ENCODE measurements around the gene LIPA. TPM values are rescaled to one million over a fixed set of nuclear protein-coding genes. Genes with fewer than 3 reads are reported as not detected.

The LIPA gene
- polyA plus RNA-seq (2013, experiment 1 of 2): 180 TPM
- polyA plus RNA-seq (2013, experiment 2 of 2): 188 TPM

GRCh38 chr10:89251409-89252224 is at the start of gene LIPA:
TSS of gene LIPA (minus strand) at chr10:89251775. CDS start at chr10:89247648, 4,127 bp downstream.
- no peak within 1 kb of the TSS for H2BK120ac ChIP-seq (ENCODE audit: low read depth, low read length)
- peak within 1 kb of the TSS; percentile 81 for H3K9ac ChIP-seq (ENCODE audit: low read length)
- H2BK15ac ChIP-seq (ENCODE audit: low read depth, poor library complexity, severe bottlenecking): peak within 1 kb of the TSS; percentile 12
- no peak within 1 kb of the TSS for H3K23ac ChIP-seq (ENCODE audit: low read length in 2 of 2)
- peak within 1 kb of the TSS in 1 of 2 experiments; percentile 45 for H2BK12ac ChIP-seq (ENCODE audit: low read length in 2 of 2)
- H4K8ac ChIP-seq (ENCODE audit: low read length): peak within 1 kb of the TSS; percentile 78
- no peak within 1 kb of the TSS for H3K27ac ChIP-seq (ENCODE audit: low read length, poor library complexity, severe bottlenecking)
- peak within 1 kb of the TSS; percentile 89 for H3K4me2 ChIP-seq (ENCODE audit: low read length, poor library complexity, severe bottlenecking)
- H3K4ac ChIP-seq (ENCODE audit: low read depth in 1 of 2, low read length in 2 of 2): peak within 1 kb of the TSS in 1 of 2 experiments; percentile 2
- peak within 1 kb of the TSS; percentile 82 to 85 for H3K4me3 ChIP-seq (ENCODE audit: insufficient read depth in 1 of 2, low read depth in 1 of 2, low read length in 2 of 2)
- peak within 1 kb of the TSS in 1 of 2 experiments; percentile 91 for H3K14ac ChIP-seq (ENCODE audit: low read length in 2 of 2)
- H3K27me3 ChIP-seq (ENCODE audit: control insufficient read depth in 1 of 2, insufficient read depth in 1 of 2, low read length in 2 of 2): peaks cover 0 to 5% of the 10 kb centered on the region in 2 experiments
- no peaks in the 10 kb centered on the region for H3K9me3 ChIP-seq (ENCODE audit: control insufficient read depth, low read length)
- no peaks in the 10 kb centered on the region for H3K36me3 ChIP-seq (ENCODE audit: control insufficient read depth in 1 of 2, insufficient read depth in 2 of 2, low read depth in 1 of 2, low read length in 2 of 2)
- WGBS: under 1% methylated on average over 51 of the region's 53 CpGs
- no peak within 1 kb of the TSS for H2AK5ac ChIP-seq (ENCODE audit: low read length, severe bottlenecking)
- DNase-seq: peak; percentile 95
- H2BK5ac ChIP-seq (ENCODE audit: low read depth, low read length, poor library complexity, severe bottlenecking): no peak within 1 kb of the TSS
- peaks cover 3% of the 10 kb centered on the region for H3K79me1 ChIP-seq (replicated peaks; ENCODE audit: low read length, poor library complexity, severe bottlenecking)
- H3K4me1 ChIP-seq (ENCODE audit: control insufficient read depth, insufficient read depth, low read depth, low read length): peaks cover 2% of the 10 kb centered on the region
- H2AFZ ChIP-seq (ENCODE audit: low read depth, low read length): peak within 1 kb of the TSS; percentile 97
- H3K18ac ChIP-seq (ENCODE audit: low read depth in 1 of 2, low read length in 2 of 2): peak within 1 kb of the TSS in 1 of 2 experiments; percentile 89
- H4K91ac ChIP-seq (ENCODE audit: low read length): no peak within 1 kb of the TSS

GRCh38 chr10:89301232-89301631 is 49.7 kb upstream of the LIPA start:
- Histone ChIP-seq H3K4ac (ENCODE audit: low read depth in 1 of 2, low read length in 2 of 2) (no peak overlapping the region), H4K91ac (ENCODE audit: low read length) (peak overlapping the region; percentile 23), H3K9ac (ENCODE audit: low read length) (peak overlapping the region; percentile 97), H2BK12ac (ENCODE audit: low read length in 2 of 2) (peak overlapping the region; percentile 20 to 29), H3K27ac (ENCODE audit: low read length, poor library complexity, severe bottlenecking) (peak overlapping the region; percentile 83), H3K18ac (ENCODE audit: low read depth in 1 of 2, low read length in 2 of 2) (peak overlapping the region; percentile 14 to 91), H3K79me1 (replicated peaks; ENCODE audit: low read length, poor library complexity, severe bottlenecking) (peaks cover 10% of the 10 kb centered on the region), H3K36me3 (ENCODE audit: control insufficient read depth in 1 of 2, insufficient read depth in 2 of 2, low read depth in 1 of 2, low read length in 2 of 2) (peaks cover 3 to 6% of the 10 kb centered on the region in 2 experiments), H3K14ac (ENCODE audit: low read length in 2 of 2) (no peak overlapping the region), H2BK5ac (ENCODE audit: low read depth, low read length, poor library complexity, severe bottlenecking) (no peak overlapping the region), H4K8ac (ENCODE audit: low read length) (peak overlapping the region; percentile 35), H3K4me3 (ENCODE audit: insufficient read depth in 1 of 2, low read depth in 1 of 2, low read length in 2 of 2) (peak overlapping the region in 1 of 2 experiments; percentile 83), H2BK15ac (ENCODE audit: low read depth, poor library complexity, severe bottlenecking) (no peak overlapping the region), H3K27me3 (ENCODE audit: control insufficient read depth in 1 of 2, insufficient read depth in 1 of 2, low read length in 2 of 2) (no peaks in the 10 kb centered on the region), H2AK5ac (ENCODE audit: low read length, severe bottlenecking) (no peak overlapping the region), H3K4me2 (ENCODE audit: low read length, poor library complexity, severe bottlenecking) (peak overlapping the region; percentile 42), H2AFZ (ENCODE audit: low read depth, low read length) (no peak overlapping the region), H3K4me1 (ENCODE audit: control insufficient read depth, insufficient read depth, low read depth, low read length) (peaks cover 4% of the 10 kb centered on the region), H3K9me3 (ENCODE audit: control insufficient read depth, low read length) (no peaks in the 10 kb centered on the region), H2BK120ac (ENCODE audit: low read depth, low read length) (no peak overlapping the region), H3K23ac (ENCODE audit: low read length in 2 of 2) (no peak overlapping the region)
- DNase-seq: peak; percentile 47
- 19% methylated on average over 1 of the region's 2 CpGs for WGBS

DNA sequence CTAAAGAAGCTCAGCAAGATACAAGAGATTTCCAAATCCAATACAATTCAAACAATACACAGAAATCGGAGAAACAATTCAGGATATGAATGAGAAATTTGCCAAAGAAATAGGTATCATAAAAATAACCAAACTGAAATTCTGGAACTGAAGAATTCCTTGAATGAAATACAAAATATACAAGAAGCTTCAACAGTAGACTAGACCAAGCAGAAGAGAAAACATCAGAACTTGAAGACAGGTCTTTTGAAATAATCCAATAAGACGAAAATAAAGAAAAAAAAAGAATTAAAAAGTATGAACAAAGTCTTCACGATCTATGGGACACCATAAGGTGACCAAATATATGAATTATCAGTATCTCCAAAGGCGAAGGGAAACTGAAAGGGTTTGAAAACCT is 47.5 kb upstream of the LIPA start:
- H4K8ac ChIP-seq (ENCODE audit: low read length): no peak overlapping the region
- no peak overlapping the region for H4K91ac ChIP-seq (ENCODE audit: low read length)
- H3K79me1 ChIP-seq (replicated peaks; ENCODE audit: low read length, poor library complexity, severe bottlenecking): peaks cover 4% of the 10 kb centered on the region
- DNase-seq: no peak
- peaks cover 6% of the 10 kb centered on the region for H3K4me1 ChIP-seq (ENCODE audit: control insufficient read depth, insufficient read depth, low read depth, low read length)
- no peak overlapping the region for H2AK5ac ChIP-seq (ENCODE audit: low read length, severe bottlenecking)
- H3K4ac ChIP-seq (ENCODE audit: low read depth in 1 of 2, low read length in 2 of 2): no peak overlapping the region
- no peak overlapping the region for H2BK15ac ChIP-seq (ENCODE audit: low read depth, poor library complexity, severe bottlenecking)
- no peaks in the 10 kb centered on the region for H3K9me3 ChIP-seq (ENCODE audit: control insufficient read depth, low read length)
- H3K23ac ChIP-seq (ENCODE audit: low read length in 2 of 2): no peak overlapping the region
- no peak overlapping the region for H2BK12ac ChIP-seq (ENCODE audit: low read length in 2 of 2)
- no peak overlapping the region for H3K9ac ChIP-seq (ENCODE audit: low read length)
- no peaks in the 10 kb centered on the region for H3K36me3 ChIP-seq (ENCODE audit: control insufficient read depth in 1 of 2, insufficient read depth in 2 of 2, low read depth in 1 of 2, low read length in 2 of 2)
- 80% methylated on average over 1 of the region's 4 CpGs for WGBS
- H3K27me3 ChIP-seq (ENCODE audit: control insufficient read depth in 1 of 2, insufficient read depth in 1 of 2, low read length in 2 of 2): no peaks in the 10 kb centered on the region
- H3K4me2 ChIP-seq (ENCODE audit: low read length, poor library complexity, severe bottlenecking): no peak overlapping the region
- H2BK120ac ChIP-seq (ENCODE audit: low read depth, low read length): no peak overlapping the region
- no peak overlapping the region for H3K4me3 ChIP-seq (ENCODE audit: insufficient read depth in 1 of 2, low read depth in 1 of 2, low read length in 2 of 2)
- H2BK5ac ChIP-seq (ENCODE audit: low read depth, low read length, poor library complexity, severe bottlenecking): no peak overlapping the region
- no peak overlapping the region for H2AFZ ChIP-seq (ENCODE audit: low read depth, low read length)
- no peak overlapping the region for H3K27ac ChIP-seq (ENCODE audit: low read length, poor library complexity, severe bottlenecking)
- no peak overlapping the region for H3K18ac ChIP-seq (ENCODE audit: low read depth in 1 of 2, low read length in 2 of 2)
- H3K14ac ChIP-seq (ENCODE audit: low read length in 2 of 2): no peak overlapping the region

- Histone ChIP-seq H2BK5ac (ENCODE audit: low read depth, low read length, poor library complexity, severe bottlenecking) (no peak overlapping the region), H3K9me3 (ENCODE audit: control insufficient read depth, low read length) (no peaks in the 10 kb centered on the region), H3K23ac (ENCODE audit: low read length in 2 of 2) (no peak overlapping the region), H3K9ac (ENCODE audit: low read length) (no peak overlapping the region), H2BK12ac (ENCODE audit: low read length in 2 of 2) (peak overlapping the region; percentile 12 to 88), H3K36me3 (ENCODE audit: control insufficient read depth in 1 of 2, insufficient read depth in 2 of 2, low read depth in 1 of 2, low read length in 2 of 2) (no peaks in the 10 kb centered on the region), H3K14ac (ENCODE audit: low read length in 2 of 2) (no peak overlapping the region), H2BK120ac (ENCODE audit: low read depth, low read length) (peak overlapping the region; percentile 45), H2AFZ (ENCODE audit: low read depth, low read length) (no peak overlapping the region), H3K27ac (ENCODE audit: low read length, poor library complexity, severe bottlenecking) (no peak overlapping the region), H2AK5ac (ENCODE audit: low read length, severe bottlenecking) (no peak overlapping the region), H3K4me3 (ENCODE audit: insufficient read depth in 1 of 2, low read depth in 1 of 2, low read length in 2 of 2) (no peak overlapping the region), H2BK15ac (ENCODE audit: low read depth, poor library complexity, severe bottlenecking) (peak overlapping the region; percentile 30), H3K4me1 (ENCODE audit: control insufficient read depth, insufficient read depth, low read depth, low read length) (peaks cover 3% of the 10 kb centered on the region), H3K4me2 (ENCODE audit: low read length, poor library complexity, severe bottlenecking) (no peak overlapping the region), H3K79me1 (replicated peaks; ENCODE audit: low read length, poor library complexity, severe bottlenecking) (no peaks in the 10 kb centered on the region), H4K91ac (ENCODE audit: low read length) (peak overlapping the region; percentile 73), H3K27me3 (ENCODE audit: control insufficient read depth in 1 of 2, insufficient read depth in 1 of 2, low read length in 2 of 2) (no peaks in the 10 kb centered on the region), H4K8ac (ENCODE audit: low read length) (peak overlapping the region; percentile 85), H3K4ac (ENCODE audit: low read depth in 1 of 2, low read length in 2 of 2) (peak overlapping the region in 1 of 2 experiments; percentile 76), H3K18ac (ENCODE audit: low read depth in 1 of 2, low read length in 2 of 2) (peak overlapping the region in 1 of 2 experiments; percentile 23)
- DNase-seq: no peak
- over 99% methylated on average over 3 of the region's 5 CpGs for WGBS
Observed at GRCh38 chr10:89297791-89298190, 46.2 kb upstream of the LIPA start.
